Measurements from ENCODE around the gene UBE2L6. TPM values are rescaled to one million over a fixed set of nuclear protein-coding genes. Genes with fewer than 3 reads are reported as not detected.

The UBE2L6 gene
- 66.6 and 96.0 TPM in 2 replicates for total RNA-seq

DNA sequence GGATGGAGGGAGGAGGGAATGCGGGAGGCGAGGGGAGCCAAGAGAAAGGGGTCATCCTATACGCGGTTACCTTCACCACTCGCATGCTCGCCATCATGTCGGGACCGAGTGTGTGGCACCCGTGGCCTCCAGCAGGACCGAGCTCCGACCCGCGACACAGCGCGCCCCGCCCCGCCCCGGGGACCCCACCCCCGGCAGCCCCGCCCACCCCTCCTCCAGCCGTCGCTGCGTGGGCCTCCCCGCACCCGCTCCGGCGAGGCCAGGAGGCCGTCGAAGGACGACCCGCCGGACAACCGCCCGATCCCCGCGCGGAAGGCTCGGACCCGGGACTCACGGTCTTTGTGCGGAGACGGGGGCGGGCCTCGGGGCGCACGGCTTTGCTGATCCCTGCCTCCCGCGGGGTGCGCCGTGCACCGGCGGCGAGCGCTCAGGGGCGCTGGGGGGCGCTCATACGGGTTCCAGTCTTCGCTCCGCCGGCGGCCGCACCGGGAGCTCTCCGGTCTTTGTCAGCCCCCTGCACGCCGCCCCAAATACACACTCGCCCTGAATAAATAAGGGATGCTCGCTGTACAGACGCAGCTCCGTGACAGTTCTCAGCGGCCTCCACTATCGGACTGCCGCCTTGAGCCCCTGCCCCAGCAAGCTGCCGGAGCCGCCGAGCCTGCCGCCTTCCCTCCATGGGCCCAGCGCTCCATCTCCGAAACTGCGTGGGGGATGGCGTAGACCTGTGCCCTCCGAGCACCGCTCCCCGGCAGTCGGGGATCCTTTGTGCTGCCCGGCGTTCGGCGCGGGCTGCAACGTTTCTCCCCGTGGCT, at the start of gene UBE2L6:
Gene UBE2L6, minus strand, starts transcription at position 158 of the 815 bp plus-strand sequence. Its CDS starts 61 bp downstream, at position 97.

DNA sequence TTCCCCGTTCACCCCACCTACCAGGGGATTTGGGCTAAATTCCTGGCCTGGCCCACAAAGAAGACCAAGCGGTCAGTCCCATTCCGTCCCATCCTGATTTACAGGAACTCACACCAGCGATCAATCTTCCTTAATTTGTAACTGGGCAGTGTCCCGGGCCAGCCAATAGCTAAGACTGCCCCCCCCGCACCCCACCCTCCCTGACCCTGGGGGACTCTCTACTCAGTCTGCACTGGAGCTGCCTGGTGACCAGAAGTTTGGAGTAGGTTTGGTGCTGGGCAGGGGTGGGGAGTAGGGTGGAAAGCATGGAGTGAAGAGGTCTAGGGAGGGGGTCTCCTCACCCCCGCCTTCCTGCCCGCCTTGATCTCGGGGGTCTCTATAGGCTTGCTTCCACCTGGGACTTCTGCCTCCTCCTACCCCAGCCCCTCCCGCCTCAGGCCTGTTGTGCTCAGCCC, 30.0 kb upstream of the UBE2L6 start, which contains the start of gene SERPING1:
Gene SERPING1, plus strand, starts transcription at position 225 of the 455 bp plus-strand sequence. CDS start 586 bp downstream, outside the sequence.

DNA sequence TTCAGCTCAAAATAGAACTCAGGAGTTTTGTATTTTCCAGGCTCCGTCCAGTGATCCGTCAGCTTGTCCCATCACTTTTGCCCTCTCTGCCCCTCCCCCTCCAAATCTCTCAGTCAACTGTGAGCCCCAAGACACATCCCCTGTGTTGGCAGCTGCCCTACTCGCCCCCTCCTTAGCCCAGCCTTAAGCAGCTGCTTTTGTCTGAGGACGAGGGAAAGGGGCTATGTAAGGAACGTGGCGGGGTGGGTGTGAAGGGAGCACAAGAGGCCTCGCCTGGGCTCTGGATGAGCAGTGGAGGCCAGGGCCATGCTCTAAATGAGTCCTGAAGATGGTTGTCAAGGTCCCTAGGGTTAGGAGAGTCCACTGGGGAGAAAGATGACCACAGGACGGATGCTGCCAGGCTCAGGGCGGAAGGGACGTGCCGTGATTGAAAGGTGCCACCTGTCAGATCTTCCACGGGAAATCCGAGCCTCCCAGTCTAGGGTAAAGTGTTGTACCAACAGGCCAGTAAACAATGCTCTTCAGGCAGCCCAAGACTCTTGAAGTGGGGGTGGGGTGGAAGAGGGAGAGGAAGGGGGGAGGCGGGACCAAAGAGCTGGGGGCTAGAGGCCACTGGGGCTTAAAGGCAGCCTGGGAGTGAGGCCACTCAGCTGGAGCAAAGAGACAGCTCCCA, 30.4 kb downstream of the UBE2L6 start, which contains the start of gene SMTNL1:
Gene SMTNL1, plus strand, starts transcription at position 649 of the 673 bp plus-strand sequence. CDS start 5,048 bp downstream, outside the sequence.

GRCh38 chr11:57530596-57531507, 36.6 kb downstream of the UBE2L6 start, which contains the start of gene TIMM10:
TIMM10 (minus strand) TSS chr11:57530754; CDS start chr11:57530189, 565 bp downstream.

DNA sequence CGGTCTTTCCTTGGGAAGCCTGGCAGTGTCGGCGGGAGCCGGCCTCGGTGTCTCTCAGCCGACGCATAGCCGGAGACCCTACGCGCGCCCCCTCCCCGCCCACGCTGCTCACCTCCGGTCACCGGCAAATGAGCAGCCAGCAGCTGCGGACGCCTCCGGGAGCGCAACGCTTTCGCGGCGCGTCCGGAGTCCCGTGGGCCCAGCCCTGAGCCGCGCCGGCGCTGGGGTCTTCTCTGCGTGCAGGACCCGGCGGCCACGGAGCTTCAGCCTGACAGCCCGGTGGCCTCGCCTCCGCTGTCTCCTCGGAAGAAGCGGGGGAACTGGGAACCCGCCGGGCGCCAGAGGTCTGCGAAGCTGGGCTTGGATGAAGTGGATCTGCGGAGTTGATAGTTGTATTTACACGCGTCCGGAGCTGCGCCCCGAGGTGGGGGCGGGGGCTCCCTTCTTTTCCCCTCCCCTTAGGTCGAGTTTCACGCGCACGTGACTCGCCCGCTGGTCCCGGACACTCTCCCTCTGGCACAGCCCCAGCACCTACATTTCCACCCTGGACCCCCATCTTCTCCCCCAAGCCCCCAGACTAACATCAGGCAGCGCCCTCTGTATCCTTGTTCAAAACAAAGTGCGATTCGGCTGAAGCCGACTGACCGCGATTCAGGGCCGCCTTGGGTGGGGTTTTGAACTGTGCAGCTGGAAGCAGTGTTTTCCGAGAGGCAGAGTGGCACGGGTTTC, 52.0 kb downstream of the UBE2L6 start, which contains the start of gene SLC43A1:
Gene SLC43A1, minus strand, starts transcription at position 371 of the 729 bp plus-strand sequence. CDS start 1,591 bp downstream, outside the sequence.

Other genes starting within 250 kb of the UBE2L6 start
- gene TNKS1BP1, start 242.7 kb downstream of the UBE2L6 start, total RNA-seq = 72.8 and 73.8 TPM in 2 replicates
- gene SSRP1, start 231.8 kb downstream of the UBE2L6 start, total RNA-seq = 103 and 138 TPM in 2 replicates
- not detected in 2 replicates for gene P2RX3, start 229.3 kb downstream of the UBE2L6 start, total RNA-seq
- gene PRG3, start 186.5 kb downstream of the UBE2L6 start, total RNA-seq = not detected in 2 replicates
- gene PRG2, start 177.0 kb downstream of the UBE2L6 start, total RNA-seq = not detected in 2 replicates
- gene SLC43A3, start 140.6 kb downstream of the UBE2L6 start, total RNA-seq = 83.5 and 190 TPM in 2 replicates
- 1.4 and 1.7 TPM in 2 replicates for gene RTN4RL2, start 107.1 kb downstream of the UBE2L6 start, total RNA-seq
- gene SLC43A1, start 52.0 kb downstream of the UBE2L6 start, total RNA-seq = 19.9 and 20.9 TPM in 2 replicates
- gene TIMM10, start 36.9 kb downstream of the UBE2L6 start, total RNA-seq = 41.5 and 43.8 TPM in 2 replicates
- not detected in 2 replicates for gene SMTNL1, start 30.1 kb downstream of the UBE2L6 start, total RNA-seq
- 157 and 185 TPM in 2 replicates for gene SERPING1, start 30.0 kb upstream of the UBE2L6 start, total RNA-seq
- 0.18 TPM in 1 of 2 replicates, not detected in the other for gene YPEL4, start 82.2 kb upstream of the UBE2L6 start, total RNA-seq
- gene CLP1, start 90.1 kb upstream of the UBE2L6 start, total RNA-seq = 15.8 and 23.9 TPM in 2 replicates
- 36.9 and 42.5 TPM in 2 replicates for gene ZDHHC5, start 100.4 kb upstream of the UBE2L6 start, total RNA-seq
- gene MED19, start 144.5 kb upstream of the UBE2L6 start, total RNA-seq = 28.0 and 31.5 TPM in 2 replicates
- gene TMX2, start 144.9 kb upstream of the UBE2L6 start, total RNA-seq = 61.4 and 76.0 TPM in 2 replicates
- 182 and 215 TPM in 2 replicates for gene SELENOH, start 173.8 kb upstream of the UBE2L6 start, total RNA-seq
- not detected in 2 replicates for gene BTBD18, start 184.1 kb upstream of the UBE2L6 start, total RNA-seq
- gene CTNND1, start 194.1 kb upstream of the UBE2L6 start, total RNA-seq = 68.3 and 83.8 TPM in 2 replicates

Data from myometrial cell (primary cell).